Neuronal stem cell (in vitro differentiated cells): Measurements from ENCODE around the gene A3GALT2.

ENCODE experiments used
- DNase-seq: peaks from one replicate; pipeline ENCODE4 v3.0.0-alpha.2; 2013; ENCODE audit warnings: low spot score
- H2AFZ ChIP-seq: one replicate; pipeline ENCODE4 v1.6.1; 2013; ENCODE audit warnings: mild to moderate bottlenecking, low read length, inconsistent platforms
- H2AK5ac ChIP-seq: 2 replicates; pipeline ENCODE4 v1.6.1; 2013; ENCODE audit warnings: low read depth, mild to moderate bottlenecking, inconsistent platforms, low read length, moderate library complexity, mixed read lengths
- H2BK120ac ChIP-seq: 2 replicates; pipeline ENCODE4 v1.6.1; 2013; ENCODE audit warnings: low read depth, mild to moderate bottlenecking, inconsistent platforms, low read length, moderate library complexity, mixed read lengths
- H2BK12ac ChIP-seq: one replicate; pipeline ENCODE4 v1.6.1; 2013; ENCODE audit warnings: low read length, inconsistent platforms
- H2BK15ac ChIP-seq: 2 replicates; pipeline ENCODE4 v1.6.1; 2013; ENCODE audit warnings: mild to moderate bottlenecking, low read length, inconsistent platforms, mixed read lengths
- H2BK5ac ChIP-seq: one replicate; pipeline ENCODE4 v1.6.1; 2013; ENCODE audit warnings: inconsistent platforms, mild to moderate bottlenecking, low read length, moderate library complexity
- H3K14ac ChIP-seq: one replicate; pipeline ENCODE4 v1.6.1; 2013; ENCODE audit warnings: low read length, inconsistent platforms
- H3K18ac ChIP-seq: 2 replicates; pipeline ENCODE4 v1.6.1; 2013; ENCODE audit warnings: low read length, inconsistent platforms
- H3K23ac ChIP-seq: 2 replicates; pipeline ENCODE4 v1.6.1; 2013; ENCODE audit warnings: low read depth, mild to moderate bottlenecking, mixed read lengths, low read length, inconsistent platforms; ENCODE audit not compliant: poor library complexity
- H3K27ac ChIP-seq: replicated peaks from 3 replicates; pipeline ENCODE4 v1.5.1; 2013; ENCODE audit warnings: low read length, inconsistent platforms
- H3K27me3 ChIP-seq, 3 experiments: 2 replicates each; pipeline ENCODE4 v1.6.1; 2013; ENCODE audit warnings: low read length in 3 of 3, mild to moderate bottlenecking in 2 of 3, inconsistent platforms in 1 of 3, low read depth in 1 of 3, mixed read lengths in 1 of 3, moderate library complexity in 1 of 3; ENCODE audit not compliant: control insufficient read depth in 3 of 3, insufficient read depth in 3 of 3
- H3K36me3 ChIP-seq, 2 donors: replicated peaks in 1 of 2; 2 replicates each; pipeline ENCODE4 v1.6.1; 2013; ENCODE audit warnings: low read length in 2 of 2; ENCODE audit not compliant: control insufficient read depth in 2 of 2, insufficient read depth in 2 of 2
- H3K4ac ChIP-seq: 2 replicates; pipeline ENCODE4 v1.6.1; 2013; ENCODE audit warnings: inconsistent platforms, mild to moderate bottlenecking, low read length, moderate library complexity
- H3K4me1 ChIP-seq, 2 donors: 1 replicate in 1 of 2; 2 replicates in 1 of 2; pipeline ENCODE4 v1.6.1; 2013; ENCODE audit warnings: low read length in 2 of 2, low read depth in 1 of 2; ENCODE audit not compliant: control insufficient read depth in 2 of 2, insufficient read depth in 1 of 2
- H3K4me2 ChIP-seq: one replicate; pipeline ENCODE4 v1.6.1; 2013; ENCODE audit warnings: mild to moderate bottlenecking, low read length, inconsistent platforms; ENCODE audit not compliant: insufficient read depth, poor library complexity, severe bottlenecking
- H3K4me3 ChIP-seq, 2 donors: 2 replicates each; pipeline ENCODE4 v1.5.1; 2013; ENCODE audit warnings: low read length in 2 of 2, mild to moderate bottlenecking in 2 of 2, inconsistent platforms in 1 of 2, moderate library complexity in 1 of 2
- H3K79me1 ChIP-seq: one replicate; pipeline ENCODE4 v1.6.1; 2013; ENCODE audit warnings: low read depth, mild to moderate bottlenecking, inconsistent platforms, low read length, moderate library complexity
- H3K9ac ChIP-seq: one replicate; pipeline ENCODE4 v1.6.1; 2013; ENCODE audit warnings: mild to moderate bottlenecking, low read depth, low read length, inconsistent platforms; ENCODE audit not compliant: poor library complexity
- H3K9me3 ChIP-seq, 2 donors: replicated peaks in 1 of 2; 2 replicates each; pipeline versions ENCODE3 to v1.6.1; 2013; ENCODE audit warnings: low read length in 2 of 2, mild to moderate bottlenecking in 2 of 2, inconsistent platforms in 1 of 2, low read depth in 1 of 2, mixed read lengths in 1 of 2, moderate library complexity in 1 of 2; ENCODE audit not compliant: control insufficient read depth in 2 of 2, insufficient read depth in 1 of 2
- H4K8ac ChIP-seq: one replicate; pipeline ENCODE4 v1.6.1; 2013; ENCODE audit warnings: low read depth, mild to moderate bottlenecking, inconsistent platforms, low read length, moderate library complexity
- H4K91ac ChIP-seq: one replicate; pipeline ENCODE4 v1.6.1; 2013; ENCODE audit warnings: low read length, low read depth, mild to moderate bottlenecking, inconsistent platforms; ENCODE audit not compliant: poor library complexity
- WGBS, 2 donors: extraction: QIAGEN DNeasy Blood & Tissue Kit; methylation state at CpG; one replicate each; pipeline ENCODE4 v1.1.7; 2013; ENCODE audit warnings: missing lambda C conversion rate in 2 of 2, mixed read lengths in 1 of 2; ENCODE audit not compliant: insufficient read length in 2 of 2, insufficient replicate concordance in 1 of 2; ENCODE audit errors: extremely low coverage in 2 of 2; 5-methylcytosine and 5-hydroxymethylcytosine counted together

A3GALT2 gene

GRCh38 chr1:33258788-33259274 lies 62.1 kb downstream of the A3GALT2 start:
- H3K4me1 ChIP-seq, result peaks cover 19 to 40% of the 10 kb centered on the region in 2 donors
- H3K4me3 ChIP-seq, result no peak overlapping the region
- no CpG with 5 or more reads among the region's 2 CpGs for WGBS, 2 donors

DNA sequence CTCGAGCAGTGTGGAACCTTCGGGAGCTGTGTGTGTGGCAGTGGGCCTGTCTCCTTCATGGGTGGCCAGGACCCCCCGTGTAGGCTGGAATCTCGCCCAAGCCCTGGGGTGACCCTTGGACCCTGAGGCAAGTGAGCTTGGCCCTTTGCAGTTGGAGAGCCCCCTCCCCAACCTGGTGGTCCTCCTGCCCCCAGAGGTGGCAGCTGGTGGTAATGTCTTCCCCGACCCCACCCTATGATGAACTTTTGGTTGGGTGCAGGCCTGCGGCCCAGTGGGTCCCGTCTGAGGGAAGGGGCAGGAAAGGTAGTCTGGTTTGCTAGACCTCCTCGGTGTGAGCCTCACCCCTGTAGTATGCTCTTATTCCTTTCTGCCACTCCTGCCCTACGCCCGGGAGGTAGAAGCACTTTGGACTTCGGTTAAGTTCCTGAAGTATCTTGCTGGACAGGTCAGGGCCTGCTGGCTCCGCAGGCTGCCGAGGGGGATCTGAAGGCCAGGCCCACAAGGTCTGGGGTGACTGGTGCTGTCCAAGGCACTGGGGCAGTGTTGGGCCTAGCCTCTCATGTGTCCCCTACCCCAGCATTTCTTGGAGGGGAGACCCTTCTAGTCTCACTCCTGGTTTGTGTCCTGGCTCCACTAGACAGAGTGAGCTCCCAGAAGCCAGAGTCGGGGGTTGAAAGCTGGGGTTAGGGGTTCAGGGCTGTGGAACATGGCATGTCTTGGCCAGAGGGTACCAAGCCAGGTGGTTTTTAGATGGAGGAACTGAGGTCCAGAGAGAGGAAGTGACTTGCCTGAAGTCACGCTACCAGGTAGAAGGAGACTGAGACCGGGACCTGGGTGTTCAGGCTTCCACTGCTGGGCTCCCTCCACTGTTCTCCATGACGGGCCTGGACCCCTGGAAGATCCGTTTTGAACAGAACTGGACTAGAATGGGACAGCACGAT lies 62.9 kb downstream of the A3GALT2 start:
- peak overlapping the region; percentile 89 for H3K4me3 ChIP-seq
- no peak overlapping the region for H2BK120ac ChIP-seq
- peaks cover 19 to 40% of the 10 kb centered on the region in 2 donors for H3K4me1 ChIP-seq
- WGBS, 2 donors, result no CpG with 5 or more reads among the region's 19 CpGs
- peak overlapping the region; percentile 68 for H3K4me2 ChIP-seq
- peak overlapping the region; percentile 14 for H2BK12ac ChIP-seq
- H2BK5ac ChIP-seq, result no peak overlapping the region
- peak overlapping the region; percentile 89 for H2AK5ac ChIP-seq
- H3K27me3 ChIP-seq, result peaks cover 0 to 3% (median 0%) of the 10 kb centered on the region in 3 experiments
- peak overlapping the region; percentile 22 for H2BK15ac ChIP-seq
- H2AFZ ChIP-seq, result no peak overlapping the region
- H3K9me3 ChIP-seq, result peaks cover 0 to 2% of the 10 kb centered on the region in 2 donors
- H3K9ac ChIP-seq, result no peak overlapping the region
- peaks cover 7 to 21% of the 10 kb centered on the region in 2 donors for H3K36me3 ChIP-seq
- H3K79me1 ChIP-seq, result peaks cover 11% of the 10 kb centered on the region
- peak overlapping the region; percentile 0 for H3K23ac ChIP-seq
- no peak overlapping the region for H3K27ac ChIP-seq
- H3K18ac ChIP-seq, result peak overlapping the region; percentile 83
- H3K4ac ChIP-seq, result no peak overlapping the region
- H3K14ac ChIP-seq, result no peak overlapping the region
- no peak overlapping the region for H4K8ac ChIP-seq
- no peak overlapping the region for H4K91ac ChIP-seq
- no peak for DNase-seq

More at GRCh38 chr1:33258788-33259274, 62.1 kb downstream of the A3GALT2 start:
- Histone ChIP-seq H3K27me3 (no peaks in the 10 kb centered on the region), H3K18ac (no peak overlapping the region), H2AFZ (no peak overlapping the region), H2BK12ac (no peak overlapping the region), H3K9ac (no peak overlapping the region), H2BK5ac (no peak overlapping the region), H3K4me2 (no peak overlapping the region), H4K8ac (no peak overlapping the region), H2BK120ac (no peak overlapping the region), H3K27ac (no peak overlapping the region), H3K14ac (no peak overlapping the region), H3K79me1 (peaks cover 13% of the 10 kb centered on the region), H2AK5ac (no peak overlapping the region), H3K9me3 (peaks cover 0 to 2% of the 10 kb centered on the region in 2 donors), H2BK15ac (no peak overlapping the region), H4K91ac (no peak overlapping the region), H3K23ac (no peak overlapping the region), H3K4ac (no peak overlapping the region), H3K36me3 (peaks cover 7 to 21% of the 10 kb centered on the region in 2 donors)
- no peak for DNase-seq

GRCh38 chr1:33257207-33257771 lies 63.6 kb downstream of the A3GALT2 start:
- peak overlapping the region; percentile 68 for H3K4me2 ChIP-seq
- peak overlapping the region; percentile 89 for H2AK5ac ChIP-seq
- no peak overlapping the region for H3K9ac ChIP-seq
- peaks cover 0 to 8% (median 0%) of the 10 kb centered on the region in 3 experiments for H3K27me3 ChIP-seq
- no CpG with 5 or more reads among the region's 18 CpGs for WGBS, 2 donors
- DNase-seq, result no peak
- H3K18ac ChIP-seq, result peak overlapping the region; percentile 83
- no peak overlapping the region for H2BK12ac ChIP-seq
- no peak overlapping the region for H4K8ac ChIP-seq
- H3K9me3 ChIP-seq, result no peaks in the 10 kb centered on the region
- peak overlapping the region; percentile 89 for H3K4me3 ChIP-seq
- H3K4ac ChIP-seq, result no peak overlapping the region
- H2BK5ac ChIP-seq, result peak overlapping the region; percentile 83
- no peak overlapping the region for H3K14ac ChIP-seq
- H2BK15ac ChIP-seq, result no peak overlapping the region
- peak overlapping the region; percentile 82 for H2AFZ ChIP-seq
- H3K79me1 ChIP-seq, result peaks cover 6% of the 10 kb centered on the region
- peaks cover 17 to 40% of the 10 kb centered on the region in 2 donors for H3K4me1 ChIP-seq
- peaks cover 3 to 15% of the 10 kb centered on the region in 2 donors for H3K36me3 ChIP-seq
- peak overlapping the region; percentile 44 for H3K27ac ChIP-seq
- no peak overlapping the region for H2BK120ac ChIP-seq
- peak overlapping the region; percentile 0 for H3K23ac ChIP-seq
- H4K91ac ChIP-seq, result no peak overlapping the region
